Prostate gland (tissue), 2 donors: ENCODE data around the gene SLC39A12. TPM values are rescaled to one million over a fixed set of nuclear protein-coding genes. Genes with fewer than 3 reads are reported as not detected.

Experiments used
- DNase-seq: peaks from one replicate; pipeline ENCODE4 v3.0.0-alpha.2; 2019; ENCODE audit warnings: low spot score
- H3K27ac ChIP-seq, 2 donors: fragments of 200-600 bp; sonication (generic); 2 replicates each; pipeline ENCODE4 v1.5.1; 2017 to 2019
- H3K27me3 ChIP-seq: fragments of 200-600 bp; sonication (generic); replicated peaks from 2 replicates; pipeline ENCODE4 v1.5.1; 2019; ENCODE audit not compliant: insufficient read depth
- H3K36me3 ChIP-seq, 2 donors: fragments of 200-600 bp; sonication (generic); 1 replicate in 1 of 2; 2 replicates in 1 of 2; pipeline versions ENCODE4 v1.5.1 to v1.8.1; 2017 to 2019
- H3K4me1 ChIP-seq: fragments of 200-600 bp; sonication (generic); replicated peaks from 2 replicates; pipeline ENCODE4 v1.5.1; 2019
- H3K4me3 ChIP-seq, 2 donors: fragments of 200-600 bp; sonication (generic); 2 replicates each; pipeline ENCODE4 v1.5.1; 2017 to 2019
- H3K9me3 ChIP-seq: fragments of 200-600 bp; sonication (generic); 2 replicates; pipeline ENCODE4 v1.5.1; 2017
- CTCF ChIP-seq, 4 experiments: fragments of 200-600 bp in 2 of 4; fragments of 450-650 bp in 2 of 4; sonication (generic) in 2 of 4; IDR thresholded peaks; 1 replicate in 3 of 4; 2 replicates in 1 of 4; pipeline ENCODE4 v1.5.1; 2016 to 2019; ENCODE audit warnings: antibody characterized with exemption in 4 of 4, mild to moderate bottlenecking in 2 of 4, moderate library complexity in 2 of 4
- POLR2A ChIP-seq: fragments of 450-650 bp; IDR thresholded peaks from one replicate; pipeline ENCODE4 v1.6.1; 2016; ENCODE audit warnings: antibody characterized with exemption, mild to moderate bottlenecking
- POLR2AphosphoS5 ChIP-seq: sonication (generic); formaldehyde crosslinking; IDR thresholded peaks from one replicate; pipeline ENCODE4 v1.6.1; 2017; ENCODE audit warnings: antibody characterized with exemption
- WGBS: methylation state at CpG from one replicate; pipeline ENCODE4 v1.1.5; 2018; 5-methylcytosine and 5-hydroxymethylcytosine counted together
- intact Hi-C: fragments of 100-400 bp; cut with DNase I; formaldehyde crosslinking; loops from one replicate; pipeline ENCODE4 v1.14.2; 2022
- total RNA-seq, 2 donors: library from RNA; depleted of rRNA; stranded (reverse); fragments of >200 nt; gene quantifications; one replicate each; pipeline ENCODE4 v1.1.0, GENCODE V29; 2016

Gene SLC39A12
- total RNA-seq, 2 donors from 2014 or later = not detected

DNA sequence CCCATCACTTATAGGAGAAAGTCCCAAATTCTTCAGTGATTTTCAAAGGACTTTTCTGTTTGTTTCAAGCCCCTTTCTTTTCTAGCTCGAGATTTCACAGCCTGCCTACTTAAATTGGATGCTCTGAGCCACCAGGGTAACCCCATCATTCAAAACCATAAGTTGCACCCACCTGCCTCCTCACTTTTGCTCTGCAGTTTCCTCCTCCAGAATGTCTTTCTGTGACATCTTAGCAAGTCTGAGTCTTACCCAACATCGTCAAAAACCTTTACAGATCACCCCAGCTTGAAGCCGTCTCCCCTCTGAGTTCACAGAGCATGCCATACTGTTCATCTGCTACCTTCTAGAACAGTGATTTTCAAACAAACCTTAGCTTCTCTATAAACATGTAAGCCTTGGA is 124.2 kb downstream of the SLC39A12 start:
- no peak for TF ChIP-seq POLR2AphosphoS5
- no peak for TF ChIP-seq POLR2A
- TF ChIP-seq CTCF (IDR thresholded peaks at IDR 0.05) = no peak
- Histone ChIP-seq H3K36me3 (no peaks in the 10 kb centered on the region), H3K27ac (no peak overlapping the region), H3K4me1 (no peaks in the 10 kb centered on the region), H3K27me3 (no peaks in the 10 kb centered on the region), H3K4me3 (no peak overlapping the region), H3K9me3 (no peaks in the 10 kb centered on the region)
- DNase-seq = no peak
- intact Hi-C loops = no loop called here
- WGBS = 76% methylated on average over 3 of the region's 3 CpGs

- Histone ChIP-seq H3K4me1 (no peaks in the 10 kb centered on the region), H3K36me3 (no peaks in the 10 kb centered on the region), H3K9me3 (no peaks in the 10 kb centered on the region), H3K27me3 (no peaks in the 10 kb centered on the region), H3K4me3 (no peak overlapping the region), H3K27ac (no peak overlapping the region)
- no peak for TF ChIP-seq POLR2A
- TF ChIP-seq CTCF (IDR thresholded peaks at IDR 0.05) = no peak
- DNase-seq = no peak
- intact Hi-C loops = no loop called here
- 82% methylated on average over 1 of the region's 1 CpG for WGBS
These were observed 128.1 kb downstream of the SLC39A12 start for GRCh38 chr10:18079665-18080295.

- WGBS = 86% methylated on average over 8 of the region's 8 CpGs
- H3K27ac ChIP-seq = no peak overlapping the region
- no peak overlapping the region for H3K4me3 ChIP-seq
- no peak for DNase-seq
- no peaks in the 10 kb centered on the region for H3K4me1 ChIP-seq
- no peaks in the 10 kb centered on the region for H3K9me3 ChIP-seq
- no peaks in the 10 kb centered on the region for H3K36me3 ChIP-seq
- intact Hi-C loops = no loop called here
- TF ChIP-seq CTCF (IDR thresholded peaks at IDR 0.05) (no peak), POLR2A (no peak), POLR2AphosphoS5 (no peak)
- H3K27me3 ChIP-seq = no peaks in the 10 kb centered on the region
These were observed 130.7 kb downstream of the SLC39A12 start for GRCh38 chr10:18082381-18082780.

- no peaks in the 10 kb centered on the region for H3K36me3 ChIP-seq
- no peak overlapping the region for H3K27ac ChIP-seq
- DNase-seq = no peak
- WGBS = 87% methylated on average over 4 of the region's 4 CpGs
- no peak for TF ChIP-seq CTCF (IDR thresholded peaks at IDR 0.05)
- no peak for TF ChIP-seq POLR2AphosphoS5
- TF ChIP-seq POLR2A = no peak
- H3K9me3 ChIP-seq = no peaks in the 10 kb centered on the region
- no peaks in the 10 kb centered on the region for H3K4me1 ChIP-seq
- no peak overlapping the region for H3K4me3 ChIP-seq
- intact Hi-C loops = no loop called here
- H3K27me3 ChIP-seq = no peaks in the 10 kb centered on the region
These were observed 134.1 kb downstream of the SLC39A12 start for GRCh38 chr10:18085855-18086254.

GRCh38 chr10:18086746-18087145 is 135.0 kb downstream of the SLC39A12 start:
- H3K4me1 ChIP-seq = no peaks in the 10 kb centered on the region
- intact Hi-C loops = no loop called here
- no peak for DNase-seq
- H3K27ac ChIP-seq = no peak overlapping the region
- no peaks in the 10 kb centered on the region for H3K9me3 ChIP-seq
- no peaks in the 10 kb centered on the region for H3K36me3 ChIP-seq
- H3K4me3 ChIP-seq = no peak overlapping the region
- no peaks in the 10 kb centered on the region for H3K27me3 ChIP-seq
- no peak for TF ChIP-seq CTCF (IDR thresholded peaks at IDR 0.05)
- no peak for TF ChIP-seq POLR2AphosphoS5
- TF ChIP-seq POLR2A = no peak
